GM12878 (cell line): ENCODE data around the gene NOTCH4. TPM values are rescaled to one million over a fixed set of nuclear protein-coding genes. Genes with fewer than 3 reads are reported as not detected.

Experiments
- ATAC-seq: fragments of 200-7000 bp; cut with Tn5 transposase; 3 replicates; pipeline ENCODE4 v1.9.1; 2020; ENCODE audit warnings: mild to moderate bottlenecking, moderate library complexity
- BruUV-seq: library from RNA; stranded (reverse); fragments of 400-500 nt; replicated peaks from 2 replicates; lab custom pipeline; 2021; lab: Mats Ljungman, UMichigan
- CTCF ChIA-PET: fragments of 300-600 bp; sonication (Branson Sonifier 250); formaldehyde crosslinking; extraction: SDS; loops from one replicate; lab custom pipeline; 2021; ENCODE audit warnings: inconsistent platforms; lab: Yijun Ruan, JAX
- POLR2A ChIA-PET: fragments of 350-600 bp; formaldehyde crosslinking; extraction: SDS; loops from one replicate; lab custom pipeline; 2021; ENCODE audit warnings: inconsistent platforms; lab: Charles Lee
- RAD21 ChIA-PET: fragments of 300-600 bp; sonication (Branson Sonifier 250); formaldehyde crosslinking; loops from one replicate; lab custom pipeline; 2023; ENCODE audit warnings: antibody characterized with exemption; ENCODE audit not compliant: unreplicated experiment; lab: Charles Lee
- SMC1A ChIA-PET: fragments of 300-600 bp; sonication (Branson Sonifier 250); formaldehyde crosslinking; loops from one replicate; lab custom pipeline; 2023; ENCODE audit not compliant: unreplicated experiment, uncharacterized antibody; lab: Charles Lee
- DNase-seq: peaks from one replicate; pipeline ENCODE4 v3.0.0-alpha.2; 2011; ENCODE audit warnings: low read depth, low spot score
- FAIRE-seq: peaks from 3 replicates; lab custom pipeline; 2011; peaks lifted over from hg19 to GRCh38; lab: Jason Lieb, UNC
- H2AFZ ChIP-seq: 2 replicates; pipeline ENCODE4 v1.6.0; 2011; ENCODE audit warnings: low read depth, low read length, control low read depth; ENCODE audit not compliant: control insufficient read depth
- H3K27ac ChIP-seq: 2 replicates; pipeline ENCODE4 v1.5.1; 2011; ENCODE audit warnings: control low read depth; ENCODE audit not compliant: control insufficient read depth, insufficient read depth
- H3K27me3 ChIP-seq, 2 experiments: replicated peaks in 1 of 2; 2 replicates each; pipeline versions ENCODE4 v1.6.0 to v1.6.1; 2011; ENCODE audit warnings: low read length in 1 of 2; ENCODE audit not compliant: control insufficient read depth in 2 of 2, insufficient read depth in 2 of 2
- H3K36me3 ChIP-seq, 2 experiments: 2 replicates each; pipeline ENCODE4 v1.5.1; 2011; ENCODE audit warnings: low read length in 1 of 2; ENCODE audit not compliant: control insufficient read depth in 2 of 2, insufficient read depth in 2 of 2
- H3K4me1 ChIP-seq: 2 replicates; pipeline ENCODE4 v1.6.1; 2011; ENCODE audit warnings: mild to moderate bottlenecking, low read length, moderate library complexity, mixed read lengths; ENCODE audit not compliant: control insufficient read depth, insufficient read depth
- H3K4me2 ChIP-seq: 2 replicates; pipeline ENCODE4 v1.6.0; 2011; ENCODE audit warnings: control low read depth; ENCODE audit not compliant: control insufficient read depth, insufficient read depth
- H3K4me3 ChIP-seq: fragments of 200-600 bp; sonication (generic); 2 replicates; pipeline ENCODE4 v1.5.1; 2016
- H3K79me2 ChIP-seq: 2 replicates; pipeline ENCODE4 v1.6.0; 2011; ENCODE audit warnings: low read length; ENCODE audit not compliant: control insufficient read depth, insufficient read depth
- H3K9ac ChIP-seq: 2 replicates; pipeline ENCODE4 v1.8.0; 2011; ENCODE audit warnings: low read length, control low read depth, mixed read lengths; ENCODE audit not compliant: control insufficient read depth, insufficient read depth
- H3K9me3 ChIP-seq: replicated peaks from 3 replicates; pipeline ENCODE4 v1.5.1; 2011; ENCODE audit warnings: mild to moderate bottlenecking, low read length; ENCODE audit not compliant: control insufficient read depth, insufficient read depth
- H4K20me1 ChIP-seq: 2 replicates; pipeline ENCODE4 v1.6.0; 2011; ENCODE audit not compliant: control insufficient read depth, insufficient read depth
- CBFB ChIP-seq: IDR thresholded peaks from 2 replicates; pipeline ENCODE4 v1.6.1; 2016; ENCODE audit warnings: antibody characterized with exemption, low read depth
- CBX5 ChIP-seq: sonication (generic); IDR thresholded peaks from 2 replicates; pipeline ENCODE4 v1.6.1; 2016; ENCODE audit warnings: low read depth, moderate library complexity, mild to moderate bottlenecking, inconsistent platforms
- CHD2 ChIP-seq: IDR thresholded peaks from 2 replicates; pipeline ENCODE4 v1.6.1; 2011; ENCODE audit warnings: low read depth, low read length, improper control_type of control experiment, borderline replicate concordance
- CTCF ChIP-seq, 3 experiments: IDR thresholded peaks in 2 of 3; conservative IDR thresholded peaks in 1 of 3; 2 replicates each; pipeline ENCODE4 v1.5.1; 2011; ENCODE audit warnings: low read depth in 3 of 3, low read length in 3 of 3, mild to moderate bottlenecking in 3 of 3, control low read depth in 2 of 3, moderate library complexity in 2 of 3, inconsistent platforms in 1 of 3, mixed read lengths in 1 of 3; ENCODE audit not compliant: control insufficient read depth in 2 of 3, insufficient read depth in 1 of 3; ENCODE audit errors: extremely low read depth in 1 of 3
- E2F4 ChIP-seq: IDR thresholded peaks from 2 replicates; pipeline ENCODE4 v1.6.1; 2012; ENCODE audit warnings: low read depth, low read length, improper control_type of control experiment
- ELK1 ChIP-seq: IDR thresholded peaks from 2 replicates; pipeline ENCODE4 v1.6.1; 2012; ENCODE audit warnings: low read depth, low read length, improper control_type of control experiment
- HCFC1 ChIP-seq: fragments of 150-350 bp; IDR thresholded peaks from 2 replicates; pipeline ENCODE4 v1.6.1; 2014; ENCODE audit warnings: low read length
- HDGF ChIP-seq: fragments of 450-650 bp; IDR thresholded peaks from 2 replicates; pipeline ENCODE4 v1.6.1; 2016; ENCODE audit warnings: antibody characterized with exemption
- MAX ChIP-seq: IDR thresholded peaks from 2 replicates; pipeline ENCODE4 v1.6.1; 2012; ENCODE audit warnings: low read depth, low read length, improper control_type of control experiment
- MEF2A ChIP-seq: IDR thresholded peaks from 2 replicates; pipeline ENCODE4 v1.6.1; 2011; ENCODE audit warnings: low read depth, mild to moderate bottlenecking, low read length, moderate library complexity; ENCODE audit not compliant: insufficient read depth
- MYC ChIP-seq: IDR thresholded peaks from 2 replicates; pipeline ENCODE4 v1.6.1; 2011; ENCODE audit warnings: mild to moderate bottlenecking, low read length, moderate library complexity, inconsistent platforms; ENCODE audit not compliant: insufficient read depth, insufficient replicate concordance, insufficient read length, severe bottlenecking
- NRF1 ChIP-seq: conservative IDR thresholded peaks from 2 replicates; pipeline ENCODE4 v1.6.1; 2011; ENCODE audit warnings: mild to moderate bottlenecking, low read depth, low read length, improper control_type of control experiment
- RCOR1 ChIP-seq: conservative IDR thresholded peaks from 2 replicates; pipeline ENCODE4 v1.6.1; 2012; ENCODE audit warnings: low read depth, low read length, improper control_type of control experiment
- SIX5 ChIP-seq: IDR thresholded peaks from 2 replicates; pipeline ENCODE4 v1.6.1; 2011; ENCODE audit warnings: mild to moderate bottlenecking, low read depth, low read length, moderate library complexity; ENCODE audit not compliant: severe bottlenecking
- SMC3 ChIP-seq: IDR thresholded peaks from 2 replicates; pipeline ENCODE4 v1.6.1; 2011; ENCODE audit warnings: low read length, improper control_type of control experiment, borderline replicate concordance
- SP1 ChIP-seq: IDR thresholded peaks from one replicate; pipeline ENCODE4 v1.6.1; 2011; ENCODE audit warnings: low read depth, low read length
- TCF12 ChIP-seq: IDR thresholded peaks from 2 replicates; pipeline ENCODE4 v1.6.1; 2011; ENCODE audit warnings: low read depth, mild to moderate bottlenecking, low read length
- TCF7 ChIP-seq: IDR thresholded peaks from 2 replicates; pipeline ENCODE4 v1.6.1; 2014; ENCODE audit warnings: antibody characterized with exemption, borderline replicate concordance
- USF1 ChIP-seq: IDR thresholded peaks from 2 replicates; pipeline ENCODE4 v1.6.1; 2011; ENCODE audit warnings: borderline replicate concordance, low read depth, mild to moderate bottlenecking, moderate library complexity, mixed read lengths, low read length; ENCODE audit not compliant: insufficient read depth; ENCODE audit errors: extremely low read length
- WGBS: methylation state at CpG from one replicate; pipeline ENCODE4 v1.1.6; 2016; ENCODE audit warnings: low lambda C conversion rate; ENCODE audit not compliant: insufficient replicate concordance, insufficient coverage; ENCODE audit errors: missing lambda C conversion rate; 5-methylcytosine and 5-hydroxymethylcytosine counted together
- in situ Hi-C: fragments of 300-500 bp; cut with MboI; formaldehyde crosslinking; loops from 9 replicates; pipeline ENCODE4 v1.14.3; 2018; ENCODE audit warnings: mixed read lengths
- intact Hi-C: fragments of 100-400 bp; cut with micrococcal nuclease; formaldehyde crosslinking; loops from one replicate; pipeline ENCODE4 v1.14.2; 2022; ENCODE audit not compliant: unreplicated experiment
- polyA plus RNA-seq, 11 experiments: library from polyadenylated mRNA; depleted of rRNA in 4 of 11; unstranded in 6 of 11; stranded (reverse) in 5 of 11; fragments of >200 nt; fragmentation: Nextera tagmentation in 4 of 11; fragmentation: Illumina TruSeq in 1 of 11; extraction: Ambion mirVana in 4 of 11; extraction: Trizol in 1 of 11; gene quantifications; 1 replicate in 1 of 11; 2 replicates in 10 of 11; pipeline versions ENCODE4 v1.2.1 to v1.2.3, GENCODE V29; 2011 to 2016; ENCODE audit warnings: inconsistent platforms in 2 of 11, missing spikeins in 2 of 11, low read depth in 1 of 11
- total RNA-seq, 4 experiments: library from RNA; depleted of rRNA in 3 of 4; stranded (reverse); fragments of >200 nt in 3 of 4; fragmentation: Illumina TruSeq in 1 of 4; extraction: Trizol in 1 of 4; gene quantifications; 2 replicates each; pipeline versions ENCODE4 v1.2.1 to v1.2.3, GENCODE V29; 2013 to 2021

NOTCH4 gene
- total and polyA plus RNA-seq, 10 of the 15 experiments (the other 5 are each of a cell fraction or from before 2014, with no cell fraction given): 0.66 to 3.3 (median 1.4) TPM

- Histone ChIP-seq H3K27ac (no peak overlapping the region; the same call in 1 of the 2 replicates), H3K36me3 (no peaks in the 10 kb centered on the region; a peak in 1 of 4 replicates), H3K27me3 (no peaks in the 10 kb centered on the region), H3K4me3 (no peak overlapping the region), H3K4me1 (peaks cover 26% of the 10 kb centered on the region), H3K4me2 (peak overlapping the region; percentile 93; the same call in 1 of the 2 replicates), H2AFZ (no peak overlapping the region), H3K9ac (peak overlapping the region; percentile 100), H3K79me2 (peaks cover 30% of the 10 kb centered on the region), H3K9me3 (no peaks in the 10 kb centered on the region), H4K20me1 (no peaks in the 10 kb centered on the region)
- under 1% methylated on average over 19 of the region's 25 CpGs for WGBS
- DNase-seq: peak; percentile 97
- RAD21 ChIA-PET: interaction anchor here (0.6 to 1.8 kb wide), 21 partner anchors 13 to 658 kb away, joined by 3 to 17 read pairs (median 4); partner anchors contain the start of genes AGPAT1, ATF6B, CLIC1 and DXO
- peak; percentile 85 for ATAC-seq
- BruUV-seq: no TSS peak
- in situ Hi-C loops: no loop called here
- intact Hi-C loops: loop anchor here (1.0 to 5.0 kb wide), 2 partner anchors 42 to 76 kb away; no protein-coding TSS in a partner anchor
- FAIRE-seq: peak; percentile 94
- CTCF ChIA-PET: interaction anchor here (0.6 to 4.2 kb wide), 20 partner anchors 8 to 643 kb away, joined by 3 to 35 read pairs (median 4); partner anchors contain the start of genes AGPAT1, ATF6B, EGFL8 and FKBPL
- POLR2A ChIA-PET: interaction anchor here (0.6 to 2.6 kb wide), 23 partner anchors 11 to 1351 kb away, joined by 3 to 51 read pairs (median 3); partner anchors contain the start of genes AGPAT1, ATF6B, EGFL8 and FKBPL
- SMC1A ChIA-PET: interaction anchor here (0.6 to 1.9 kb wide), 11 partner anchors 8 to 236 kb away, joined by 3 to 17 read pairs (median 3); partner anchors contain the start of genes AGPAT1, ATF6B, FKBPL and NELFE
- TF ChIP-seq RCOR1 (no peak), USF1 (no peak), SIX5 (no peak), CBFB (no peak), MYC (peak; percentile 56), MAX (0 out of 2 replicates have a peak, but pooled peaks have one; percentile 85), HCFC1 (no peak), CTCF (IDR thresholded peaks at IDR 0.05 in 2 of 3, conservative IDR thresholded peaks at IDR 0.05 in 1 of 3; ENCODE audit: control insufficient read depth in 2 of 3, extremely low read depth in 1 of 3, insufficient read depth in 1 of 3, low read depth in 3 of 3, low read length in 3 of 3) (peak; percentile 13 to 34 (median 31); a peak in 4 of 6 replicates), SMC3 (0 out of 2 replicates have a peak, but pooled peaks have one; percentile 5), SP1 (peak; percentile 79), TCF12 (0 out of 2 replicates have a peak, but pooled peaks have one; percentile 42), E2F4 (peak; percentile 73; the same call in 1 of the 2 replicates), CBX5 (no peak), HDGF (peak; percentile 58), NRF1 (peak; percentile 90), MEF2A (no peak), CHD2 (0 out of 2 replicates have a peak, but pooled peaks have one; percentile 75), TCF7 (no peak), ELK1 (peak; percentile 20; the same call in 1 of the 2 replicates)
Observed at GRCh38 chr6:32195652-32195901, 28.3 kb downstream of the NOTCH4 start.
